Lung (tissue), 12 donors: ENCODE results near the gene GSG1L2. TPM values are rescaled to one million over a fixed set of nuclear protein-coding genes. Genes with fewer than 3 reads are reported as not detected.

Source experiments
- ATAC-seq: fragments of 200-7000 bp; cut with Tn5 transposase; one replicate; pipeline ENCODE4 v1.9.1; 2020; ENCODE audit warnings: moderate number of reproducible peaks; ENCODE audit not compliant: insufficient read depth, low FRiP score
- DNase-seq, 3 donors: peaks; one replicate each; pipeline ENCODE4 v3.0.0-alpha.2; 2013 to 2017
- H3K27ac ChIP-seq, 2 donors: one replicate each; pipeline ENCODE4 v1.5.1; 2013; ENCODE audit warnings: mild to moderate bottlenecking in 2 of 2, moderate library complexity in 2 of 2, control low read depth in 1 of 2, inconsistent platforms in 1 of 2, low read depth in 1 of 2, low read length in 1 of 2
- H3K27me3 ChIP-seq, 3 donors: one replicate each; pipeline ENCODE4 v1.5.1; 2013; ENCODE audit warnings: low read length in 2 of 3; ENCODE audit not compliant: control insufficient read depth in 3 of 3, insufficient read depth in 3 of 3
- H3K36me3 ChIP-seq, 4 donors: one replicate each; pipeline ENCODE4 v1.5.1; 2013; ENCODE audit warnings: low read length in 4 of 4, mild to moderate bottlenecking in 1 of 4, moderate library complexity in 1 of 4; ENCODE audit not compliant: control insufficient read depth in 4 of 4, insufficient read depth in 4 of 4
- H3K4me1 ChIP-seq, 5 donors: one replicate each; pipeline ENCODE4 v1.5.1; 2013; ENCODE audit warnings: low read length in 5 of 5, mild to moderate bottlenecking in 2 of 5, moderate library complexity in 1 of 5; ENCODE audit not compliant: control insufficient read depth in 5 of 5, insufficient read depth in 5 of 5
- H3K4me3 ChIP-seq: one replicate; pipeline ENCODE4 v1.5.1; 2013; ENCODE audit warnings: mild to moderate bottlenecking, control low read depth, moderate library complexity
- H3K9ac ChIP-seq, 2 donors: one replicate each; pipeline ENCODE4 v1.5.1; 2013; ENCODE audit warnings: low read length in 2 of 2, control low read depth in 1 of 2; ENCODE audit not compliant: insufficient read depth in 1 of 2
- H3K9me3 ChIP-seq, 4 donors: one replicate each; pipeline ENCODE4 v1.5.1; 2013; ENCODE audit warnings: low read length in 3 of 4, mild to moderate bottlenecking in 1 of 4, moderate library complexity in 1 of 4; ENCODE audit not compliant: control insufficient read depth in 4 of 4, insufficient read depth in 3 of 4
- WGBS, 2 donors: extraction: QIAGEN DNeasy Blood & Tissue Kit; methylation state at CpG; one replicate each; pipeline ENCODE4 v1.1.7; 2013; 5-methylcytosine and 5-hydroxymethylcytosine counted together
- polyA plus RNA-seq, 2 donors: library from polyadenylated mRNA; stranded (reverse); fragments of 200-250 nt; gene quantifications; one replicate each; pipeline ENCODE4 v1.2.1, GENCODE V29; 2013
- total RNA-seq, 2 donors: library from RNA; depleted of rRNA in 1 of 2; stranded (reverse); fragments of >200 nt in 1 of 2; gene quantifications; one replicate each; pipeline ENCODE4 v1.2.1, GENCODE V29; 2014 to 2021
- TF ChIP-seq, protein P1 (sequence below): IDR thresholded peaks from 2 replicates; pipeline ENCODE4 v1.5.1; 2012; ENCODE audit warnings: mild to moderate bottlenecking; ENCODE audit errors: control extremely low read depth, extremely low read depth
- donor health status: control.
- donor health status: control.
- donor health status: Bipolar disorder and iron deficiency.
- donor health status: healthy.
- donor health status: DM: yes; HTN: yes; CAD: no.

GSG1L2 gene
- total and polyA plus RNA-seq, 4 donors = not detected

DNA sequence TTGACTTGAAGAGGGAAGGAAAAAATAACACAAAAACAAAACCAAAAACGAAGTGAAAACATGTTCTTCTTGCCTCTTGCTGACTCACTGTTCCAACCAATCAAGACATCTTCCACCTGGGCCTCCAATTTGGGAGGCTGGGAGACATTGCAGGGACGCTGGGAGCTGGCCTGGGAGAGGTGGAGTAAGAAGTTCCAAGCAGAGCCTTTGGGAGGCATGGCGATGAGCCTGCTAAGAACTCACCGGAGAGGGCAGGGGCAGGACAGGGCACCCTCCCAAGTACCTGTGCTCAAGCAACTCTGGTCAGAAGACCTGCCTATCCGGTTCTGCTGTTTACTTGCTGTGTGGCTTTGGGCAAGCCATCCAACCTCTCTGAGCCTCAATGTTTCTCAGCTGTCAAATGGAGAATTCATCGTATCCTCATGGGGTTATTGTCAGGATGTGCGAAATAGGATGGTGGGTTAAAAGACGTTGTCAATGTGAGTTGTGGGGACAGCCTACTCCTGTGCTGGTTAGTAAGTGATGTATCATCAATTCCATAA lies 3.0 kb upstream of the GSG1L2 start:
- Histone ChIP-seq H3K4me3 (no peak overlapping the region), H3K27ac (no peak overlapping the region), H3K9me3 (peaks cover 0 to 3% (median 0%) of the 10 kb centered on the region in 4 donors), H3K27me3 (peaks cover 0 to 2% (median 0%) of the 10 kb centered on the region in 3 donors), H3K9ac (no peak overlapping the region), H3K4me1 (peaks cover 0 to 33% (median 0%) of the 10 kb centered on the region in 5 donors), H3K36me3 (no peaks in the 10 kb centered on the region)
- ATAC-seq (no peak), DNase-seq (no peak)
- TF ChIP-seq, protein P1, sequence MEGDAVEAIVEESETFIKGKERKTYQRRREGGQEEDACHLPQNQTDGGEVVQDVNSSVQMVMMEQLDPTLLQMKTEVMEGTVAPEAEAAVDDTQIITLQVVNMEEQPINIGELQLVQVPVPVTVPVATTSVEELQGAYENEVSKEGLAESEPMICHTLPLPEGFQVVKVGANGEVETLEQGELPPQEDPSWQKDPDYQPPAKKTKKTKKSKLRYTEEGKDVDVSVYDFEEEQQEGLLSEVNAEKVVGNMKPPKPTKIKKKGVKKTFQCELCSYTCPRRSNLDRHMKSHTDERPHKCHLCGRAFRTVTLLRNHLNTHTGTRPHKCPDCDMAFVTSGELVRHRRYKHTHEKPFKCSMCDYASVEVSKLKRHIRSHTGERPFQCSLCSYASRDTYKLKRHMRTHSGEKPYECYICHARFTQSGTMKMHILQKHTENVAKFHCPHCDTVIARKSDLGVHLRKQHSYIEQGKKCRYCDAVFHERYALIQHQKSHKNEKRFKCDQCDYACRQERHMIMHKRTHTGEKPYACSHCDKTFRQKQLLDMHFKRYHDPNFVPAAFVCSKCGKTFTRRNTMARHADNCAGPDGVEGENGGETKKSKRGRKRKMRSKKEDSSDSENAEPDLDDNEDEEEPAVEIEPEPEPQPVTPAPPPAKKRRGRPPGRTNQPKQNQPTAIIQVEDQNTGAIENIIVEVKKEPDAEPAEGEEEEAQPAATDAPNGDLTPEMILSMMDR = no peak
- WGBS, 2 donors = 76 to 84% methylated on average over 8 of the region's 8 CpGs

DNA sequence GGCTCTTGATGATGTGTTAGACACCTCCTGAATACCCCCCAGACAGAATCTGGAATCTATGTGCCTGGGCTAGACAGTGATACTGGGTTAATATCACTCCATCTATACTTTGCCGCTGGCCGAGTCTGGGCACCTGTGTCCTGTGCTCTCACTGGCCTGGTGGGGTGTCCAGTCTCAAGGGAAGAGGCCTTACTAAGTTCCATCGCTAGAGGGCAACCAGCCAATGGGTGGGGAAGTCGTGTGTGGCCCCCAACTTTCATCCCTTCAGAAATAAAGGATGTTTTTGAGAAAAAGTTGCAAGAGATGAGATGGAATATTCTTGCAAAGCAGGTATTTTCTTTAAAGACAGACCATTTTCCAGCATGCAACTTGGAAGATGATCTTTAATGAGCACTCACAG lies 2.2 kb upstream of the GSG1L2 start:
- Histone ChIP-seq H3K9ac (no peak overlapping the region), H3K4me3 (no peak overlapping the region), H3K27ac (no peak overlapping the region), H3K4me1 (peaks cover 0 to 29% (median 0%) of the 10 kb centered on the region in 5 donors), H3K9me3 (peaks cover 0 to 3% (median 0%) of the 10 kb centered on the region in 4 donors), H3K27me3 (peaks cover 0 to 2% (median 0%) of the 10 kb centered on the region in 3 donors), H3K36me3 (no peaks in the 10 kb centered on the region)
- TF ChIP-seq, protein P1 = no peak
- DNase-seq (no peak), ATAC-seq (no peak)
- WGBS, 2 donors = 57 to 62% methylated on average over 4 of the region's 4 CpGs

DNA sequence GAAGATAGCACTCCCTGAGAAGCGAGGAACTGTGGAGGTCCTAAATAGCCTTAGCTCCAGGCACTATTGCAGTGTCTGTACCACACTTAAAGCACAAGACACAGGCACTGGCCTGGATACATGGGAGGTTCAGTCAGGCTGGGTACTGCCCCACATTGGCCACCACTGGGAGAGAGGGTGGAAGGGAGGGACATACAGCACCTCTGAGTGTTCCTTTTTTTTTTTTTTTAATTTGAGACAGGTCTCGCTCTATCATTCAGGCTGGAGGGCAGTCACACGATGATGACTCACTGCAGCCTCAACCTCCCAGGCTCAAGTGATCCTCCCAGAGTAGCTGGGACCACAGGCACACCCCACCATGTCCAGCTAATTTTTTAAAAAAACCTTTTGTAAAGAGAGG lies 1.4 kb downstream of the GSG1L2 start:
- no peak overlapping the region for H3K4me3 ChIP-seq
- peaks cover 0 to 7% (median 0%) of the 10 kb centered on the region in 3 donors for H3K27me3 ChIP-seq
- H3K27ac ChIP-seq = no peak overlapping the region
- TF ChIP-seq, protein P1 = no peak
- H3K36me3 ChIP-seq = no peaks in the 10 kb centered on the region
- ATAC-seq (no peak), DNase-seq (no peak)
- peaks cover 0 to 3% (median 0%) of the 10 kb centered on the region in 5 donors for H3K4me1 ChIP-seq
- 83 to 86% methylated on average over 3 of the region's 3 CpGs for WGBS, 2 donors
- H3K9ac ChIP-seq = no peak overlapping the region
- H3K9me3 ChIP-seq = peaks cover 0 to 4% (median 0%) of the 10 kb centered on the region in 4 donors

DNA sequence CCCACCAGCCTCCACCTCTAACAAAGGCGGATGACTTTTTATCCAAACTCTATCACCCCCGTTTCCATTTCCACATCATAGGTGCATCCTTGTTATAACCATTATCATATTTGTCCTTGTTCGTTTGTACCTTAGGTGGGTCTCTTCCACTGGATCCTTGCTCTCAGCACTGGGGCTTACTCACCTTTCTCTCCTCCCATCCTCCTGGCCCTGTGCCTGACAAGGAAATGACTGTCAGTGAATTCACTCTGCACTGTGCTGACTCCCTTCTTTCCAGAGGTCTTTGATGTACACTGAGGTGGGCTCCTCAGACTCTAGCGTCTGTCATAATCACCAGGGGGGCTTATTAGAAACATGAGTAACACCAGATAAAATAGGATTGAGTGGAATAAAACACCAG lies 3.1 kb downstream of the GSG1L2 start:
- TF ChIP-seq, protein P1 = no peak
- no peak for ATAC-seq
- Histone ChIP-seq H3K4me3 (no peak overlapping the region), H3K27me3 (peaks cover 0 to 5% (median 0%) of the 10 kb centered on the region in 3 donors), H3K36me3 (no peaks in the 10 kb centered on the region), H3K9me3 (peaks cover 0 to 3% (median 0%) of the 10 kb centered on the region in 4 donors), H3K27ac (no peak overlapping the region), H3K9ac (no peak overlapping the region), H3K4me1 (no peaks in the 10 kb centered on the region)
- 71 to 79% methylated on average over 4 of the region's 4 CpGs for WGBS, 2 donors
- no peak for DNase-seq
